Bone marrow (tissue), 2 donors: ENCODE measurements around the gene PKIG.
"Not testable (repeated sequence)": the region's sequence is repeated elsewhere in the genome, so short reads cannot be mapped to it uniquely, and the experiment has no call there.

Experiments used
- DNase-seq, 2 donors: peaks; one replicate each; lab custom pipeline; 2025; lab: John Stamatoyannopoulos, UW

Gene PKIG

GRCh38 chr20:44642203-44643153 is 60.1 kb downstream of the PKIG start:
- peak in 1 of 2 donors; percentile 12 for DNase-seq

GRCh38 chr20:44643154-44643519 is 60.8 kb downstream of the PKIG start:
- no peak for DNase-seq

GRCh38 chr20:44643596-44644229 is 61.3 kb downstream of the PKIG start:
- DNase-seq = peak; percentile 47 to 53

- no peak for DNase-seq
Measured at GRCh38 chr20:44644230-44644617, 61.8 kb downstream of the PKIG start.

- peak in 1 of 2 donors; percentile 14 for DNase-seq
Measured at GRCh38 chr20:44644667-44645131, 62.3 kb downstream of the PKIG start.

DNA sequence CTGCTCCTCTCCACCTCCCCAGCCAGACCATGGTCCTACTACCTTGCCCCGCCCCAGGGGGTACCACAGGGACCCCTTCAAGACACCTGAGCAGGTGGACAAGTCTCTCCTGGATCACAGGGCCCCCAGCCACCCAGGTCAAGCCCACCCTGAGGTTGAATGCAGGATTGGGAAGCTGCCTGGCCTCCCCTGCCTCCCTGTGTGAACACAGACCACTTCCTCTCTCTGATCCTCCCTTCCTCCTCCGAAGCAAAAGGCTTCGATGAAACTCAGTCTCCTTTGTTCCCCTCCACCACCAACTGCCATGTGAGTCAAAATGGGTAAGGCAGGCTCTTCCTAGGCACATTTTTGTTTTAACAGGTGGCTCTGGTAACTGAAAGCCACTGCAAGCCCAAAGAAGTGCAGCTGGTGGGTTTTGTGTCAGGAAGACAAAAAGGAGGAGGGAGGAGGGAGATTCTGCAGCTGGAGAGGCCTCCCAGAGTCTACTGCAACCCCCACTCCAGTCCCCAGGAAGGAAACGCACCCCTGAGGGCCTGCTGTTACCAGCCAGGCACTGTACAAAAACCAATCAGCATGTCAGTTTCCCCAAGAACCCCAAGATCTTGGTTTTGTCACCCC is 63.8 kb downstream of the PKIG start:
- DNase-seq = peak; percentile 13 to 99

DNA sequence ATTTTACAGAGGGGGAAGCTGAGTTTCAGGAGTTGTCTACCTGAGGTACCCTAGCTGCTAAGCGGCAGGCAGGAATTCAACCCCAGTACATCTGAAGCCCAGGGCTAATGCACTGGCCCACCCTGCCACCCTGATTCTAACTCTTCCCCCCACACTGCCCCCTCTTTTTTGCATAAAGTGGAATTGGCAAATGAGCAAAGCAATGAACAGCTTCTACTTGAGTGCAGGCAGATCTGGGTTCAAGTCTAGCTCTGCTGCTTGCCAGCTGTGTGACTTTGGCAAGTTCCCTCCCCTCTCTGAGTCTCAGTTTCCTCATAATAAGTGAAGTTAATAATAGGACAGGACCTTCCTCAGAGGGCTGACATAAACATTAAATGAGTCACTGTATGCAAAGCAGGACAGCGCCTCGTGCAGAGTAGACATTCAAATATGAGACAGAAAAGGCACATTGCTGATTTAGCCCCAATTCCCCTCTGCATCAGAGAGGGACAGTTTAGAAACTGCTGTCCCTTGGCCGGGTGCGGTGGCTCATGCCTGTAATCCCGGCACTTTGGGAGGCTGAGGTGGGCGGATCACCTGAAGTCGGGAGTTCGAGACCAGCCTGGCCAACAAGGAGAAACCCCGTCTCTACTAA is 64.4 kb downstream of the PKIG start:
- DNase-seq = peak in 1 of 2 donors; percentile 66

- DNase-seq = no peak
Measured at GRCh38 chr20:44648068-44648467, 65.7 kb downstream of the PKIG start.

- DNase-seq = no peak
Measured at GRCh38 chr20:44648579-44648978, 66.2 kb downstream of the PKIG start.

- DNase-seq = no peak
Measured at GRCh38 chr20:44649126-44649525, 66.7 kb downstream of the PKIG start.

GRCh38 chr20:44649976-44650375 is 67.6 kb downstream of the PKIG start:
- no peak for DNase-seq

- no peak for DNase-seq
Measured at GRCh38 chr20:44650771-44651433, 68.5 kb downstream of the PKIG start.

DNA sequence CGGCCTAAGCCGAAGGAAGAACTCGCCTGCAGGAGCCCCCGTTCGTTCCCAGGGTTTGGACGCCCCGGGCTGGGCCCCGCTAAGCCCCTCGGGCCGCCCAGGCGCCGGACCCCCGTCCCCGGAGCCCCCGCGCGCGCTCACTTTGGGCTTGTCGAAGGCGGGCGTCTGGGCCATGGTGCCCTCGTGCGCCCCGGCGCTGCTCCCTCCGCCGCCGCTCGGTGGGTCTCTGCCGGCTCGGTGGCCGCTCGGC is 69.0 kb downstream of the PKIG start:
- no peak for DNase-seq

DNA sequence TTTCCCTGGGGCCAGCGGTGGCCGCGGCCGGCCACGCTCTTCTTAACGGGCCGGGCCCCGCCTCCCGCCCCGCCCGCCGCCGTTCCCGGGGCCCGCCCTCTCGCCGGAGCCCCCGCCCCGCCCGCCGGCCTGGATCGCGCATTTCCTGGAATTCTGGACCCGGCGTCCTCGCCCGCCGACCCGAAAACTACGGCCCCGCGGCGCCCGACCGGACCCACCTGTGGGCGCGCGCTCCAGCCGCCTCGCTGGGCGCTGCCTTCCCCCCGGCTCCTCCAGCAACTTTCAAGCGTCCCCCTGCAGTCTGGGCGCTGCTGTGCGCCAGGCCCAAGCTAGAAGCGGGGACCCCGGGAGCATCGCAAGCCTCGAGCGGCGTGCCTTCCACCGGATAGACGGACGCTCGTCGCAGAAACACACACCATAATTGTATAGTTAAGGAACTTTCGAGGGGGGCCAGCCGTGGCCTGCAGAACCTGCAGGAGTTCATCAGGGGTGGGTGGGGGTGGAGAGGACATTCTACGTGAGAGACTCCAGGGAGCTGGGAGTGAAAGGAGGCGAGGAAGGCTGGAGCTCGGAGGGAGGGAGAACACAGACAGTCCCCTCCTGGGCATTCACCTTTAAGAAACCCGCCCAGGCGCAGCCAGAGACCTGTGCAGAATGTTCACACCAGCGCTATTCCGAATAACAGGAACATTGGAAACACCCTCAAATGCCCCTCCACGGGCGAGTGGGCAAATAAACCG is 69.5 kb downstream of the PKIG start, which contains the start of gene ADA:
TSS of gene ADA (minus strand) at position 16 of the 740 bp plus-strand sequence. CDS start 92 bp downstream, outside the sequence.
- peak in 1 of 2 donors; percentile 43 for DNase-seq

DNA sequence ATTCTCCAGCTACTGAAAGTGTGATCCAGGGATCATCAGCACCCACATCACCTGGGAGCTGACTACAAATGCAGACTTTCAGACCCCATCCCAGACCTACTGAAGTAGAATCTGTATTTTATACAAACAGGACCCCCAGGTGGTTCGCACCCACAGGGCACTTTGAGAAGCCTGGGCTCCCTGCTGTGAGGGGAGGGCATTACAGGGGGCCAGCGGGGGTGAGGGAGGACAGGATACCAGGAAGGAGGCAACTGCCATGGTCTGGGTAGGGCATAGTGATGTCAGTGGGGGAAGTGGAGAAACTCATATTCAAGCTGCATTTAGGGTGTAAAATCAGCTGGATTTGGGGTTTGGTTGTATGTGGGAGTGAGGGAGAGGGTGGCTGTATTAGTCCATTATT is 71.2 kb downstream of the PKIG start:
- no peak for DNase-seq

- DNase-seq = not testable (repeated sequence)
Measured at GRCh38 chr20:44654210-44654609, 71.8 kb downstream of the PKIG start.

- DNase-seq = no peak
Measured at GRCh38 chr20:44656448-44656847, 74.1 kb downstream of the PKIG start.

GRCh38 chr20:44657875-44658274 is 75.5 kb downstream of the PKIG start:
- no peak for DNase-seq

DNA sequence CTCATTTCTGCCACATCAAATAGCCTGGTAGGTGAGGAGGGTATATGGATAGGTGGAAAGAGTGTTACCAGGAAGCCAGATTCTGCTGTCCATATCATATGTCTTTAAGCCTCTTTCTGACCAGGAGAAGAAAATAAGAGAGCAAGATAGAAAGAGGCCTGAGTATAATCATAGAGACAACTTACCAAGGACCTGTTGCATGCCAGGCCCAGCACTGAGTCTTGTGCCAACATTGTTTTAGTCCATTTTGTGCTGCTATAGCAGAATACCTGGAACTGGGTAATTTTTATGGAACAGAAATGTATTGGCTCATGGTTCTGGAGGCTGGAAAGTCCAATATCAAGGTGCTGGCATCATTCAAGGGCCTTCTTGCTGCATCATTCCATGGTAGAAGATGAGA is 76.4 kb downstream of the PKIG start:
- DNase-seq = no peak

GRCh38 chr20:44659931-44660330 is 77.6 kb downstream of the PKIG start:
- no peak for DNase-seq

GRCh38 chr20:44660581-44660980 is 78.2 kb downstream of the PKIG start:
- DNase-seq = no peak
